ENCODE data around the gene TEAD2. TPM values are rescaled to one million over a fixed set of nuclear protein-coding genes. Genes with fewer than 3 reads are reported as not detected.
A peak's percentile ranks its signal among the peaks of the same experiment; 100 is the strongest.

Gene TEAD2
- total and polyA plus RNA-seq, 2 donors (not counting 1 experiment from before 2014, with no cell fraction given): 5.8 to 12.0 TPM

DNA sequence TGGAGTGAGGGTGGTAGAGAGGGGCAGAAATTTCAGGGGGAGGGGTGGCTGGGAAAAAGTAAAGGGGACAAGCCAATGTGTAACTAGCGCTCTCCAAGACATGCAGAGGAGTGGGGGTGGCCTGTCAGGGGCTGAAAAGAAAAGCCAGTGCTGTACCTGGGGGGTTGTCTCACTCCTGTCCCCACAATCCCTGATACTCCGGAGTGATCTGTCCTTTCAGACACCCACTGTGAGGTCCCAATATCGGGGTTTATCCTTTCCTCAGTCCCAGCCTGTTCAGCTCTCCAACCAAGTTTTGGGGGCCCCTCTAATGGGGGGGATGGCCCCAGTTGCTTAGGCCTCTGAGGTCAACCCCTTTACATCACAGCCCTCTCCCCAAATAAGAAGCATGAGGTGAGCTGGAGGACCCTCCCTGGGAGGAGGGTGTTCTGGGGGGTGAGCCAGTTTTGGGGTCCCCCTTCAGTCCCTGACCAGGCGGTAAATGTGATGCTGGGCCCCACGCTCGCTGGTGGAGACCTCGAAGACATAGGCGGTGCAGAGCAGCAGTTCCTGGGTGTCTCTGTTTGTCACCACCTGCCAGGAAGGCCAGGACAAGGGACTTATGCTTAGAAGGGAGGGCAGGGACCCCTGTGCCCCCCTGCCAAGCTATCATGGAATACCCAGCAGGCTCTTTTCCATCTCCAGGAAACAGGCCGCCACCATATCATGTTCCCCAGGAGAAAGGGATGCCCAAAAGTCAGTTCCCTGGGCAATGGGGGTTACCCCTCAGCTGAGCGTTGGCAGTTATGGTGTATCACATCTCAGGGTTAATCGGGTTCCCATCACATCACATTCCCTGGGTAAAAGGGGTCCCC, 21.1 kb downstream of the TEAD2 start:
- TF ChIP-seq EZH2 (IDR thresholded peaks at IDR 0.05; ENCODE audit: borderline replicate concordance, insufficient read depth, low read depth, low read length, poor library complexity, severe bottlenecking): no peak
- TF ChIP-seq, protein P1, sequence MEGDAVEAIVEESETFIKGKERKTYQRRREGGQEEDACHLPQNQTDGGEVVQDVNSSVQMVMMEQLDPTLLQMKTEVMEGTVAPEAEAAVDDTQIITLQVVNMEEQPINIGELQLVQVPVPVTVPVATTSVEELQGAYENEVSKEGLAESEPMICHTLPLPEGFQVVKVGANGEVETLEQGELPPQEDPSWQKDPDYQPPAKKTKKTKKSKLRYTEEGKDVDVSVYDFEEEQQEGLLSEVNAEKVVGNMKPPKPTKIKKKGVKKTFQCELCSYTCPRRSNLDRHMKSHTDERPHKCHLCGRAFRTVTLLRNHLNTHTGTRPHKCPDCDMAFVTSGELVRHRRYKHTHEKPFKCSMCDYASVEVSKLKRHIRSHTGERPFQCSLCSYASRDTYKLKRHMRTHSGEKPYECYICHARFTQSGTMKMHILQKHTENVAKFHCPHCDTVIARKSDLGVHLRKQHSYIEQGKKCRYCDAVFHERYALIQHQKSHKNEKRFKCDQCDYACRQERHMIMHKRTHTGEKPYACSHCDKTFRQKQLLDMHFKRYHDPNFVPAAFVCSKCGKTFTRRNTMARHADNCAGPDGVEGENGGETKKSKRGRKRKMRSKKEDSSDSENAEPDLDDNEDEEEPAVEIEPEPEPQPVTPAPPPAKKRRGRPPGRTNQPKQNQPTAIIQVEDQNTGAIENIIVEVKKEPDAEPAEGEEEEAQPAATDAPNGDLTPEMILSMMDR (IDR thresholded peaks at IDR 0.05): no peak
- peak overlapping the region; percentile 32 for H3K9ac ChIP-seq (ENCODE audit: low read length)
- intact Hi-C loops (cut with micrococcal nuclease): loop anchor here (1.0 to 2.0 kb wide), 8 partner anchors 10 to 128 kb away; partner anchors contain the start of gene DKKL1
- peak overlapping the region; percentile 80 for H3K4me3 Mint-ChIP-seq
- peaks cover 0 to 28% (median 15%) of the 10 kb centered on the region in 3 donors for H3K9me3 ChIP-seq (ENCODE audit: control extremely low read depth in 1 of 3, control insufficient read depth in 2 of 3, insufficient read depth in 1 of 3, low read length in 2 of 3)
- peak overlapping the region in 2 of 5 experiments; percentile 15 to 18 for H3K4me3 ChIP-seq (ENCODE audit: control extremely low read depth in 1 of 5, extremely low read depth in 1 of 5, insufficient read depth in 1 of 5, low read depth in 2 of 5, low read length in 4 of 5)
- H2AFZ ChIP-seq (ENCODE audit: insufficient read depth, low read depth, low read length, poor library complexity, severe bottlenecking): no peak overlapping the region
- H3K4me2 ChIP-seq (replicated peaks; ENCODE audit: low read depth, low read length, poor library complexity, severe bottlenecking): peak overlapping the region; percentile 100
- peaks cover 52 to 77% of the 10 kb centered on the region in 2 donors for H3K4me1 ChIP-seq (ENCODE audit: control insufficient read depth in 2 of 2, insufficient read depth in 2 of 2, low read length in 2 of 2)
- peaks cover 40% of the 10 kb centered on the region for H4K20me1 ChIP-seq (ENCODE audit: control insufficient read depth, insufficient read depth, low read length, poor library complexity, severe bottlenecking)
- 89% methylated on average over 6 of the region's 11 CpGs for WGBS (ENCODE audit: insufficient coverage)
- H3K27me3 Mint-ChIP-seq: no peaks in the 10 kb centered on the region
- peaks cover 73% of the 10 kb centered on the region for H3K4me1 Mint-ChIP-seq
- H3K27ac Mint-ChIP-seq: peak overlapping the region; percentile 95
- no peaks in the 10 kb centered on the region for H3K27me3 ChIP-seq (replicated peaks in 1 of 4; ENCODE audit: control extremely low read depth in 1 of 4, control insufficient read depth in 3 of 4, insufficient read depth in 4 of 4, low read length in 3 of 4)
- no peaks in the 10 kb centered on the region for H3K9me3 Mint-ChIP-seq (ENCODE audit: insufficient read depth)
- ChIA-PET POLR2A (interaction anchor here (0.6 to 5.6 kb wide), 23 partner anchors 8 to 137 kb away, joined by 3 to 72 read pairs (median 11); partner anchors contain the start of genes ALDH16A1, KASH5 and TEAD2), CTCF (interaction anchor here (0.5 to 2.6 kb wide), 17 partner anchors 9 to 190 kb away, joined by 3 to 25 read pairs (median 5); partner anchors contain the start of genes PIH1D1 and SLC6A16)
- H3K79me2 ChIP-seq (ENCODE audit: control insufficient read depth, insufficient read depth, low read length): peaks cover 33% of the 10 kb centered on the region
- DNase-seq (no peak), ATAC-seq (ENCODE audit: low read depth) (peak; percentile 0)
- peaks cover 0 to 63% of the 10 kb centered on the region in 2 experiments for H3K36me3 ChIP-seq (replicated peaks in 1 of 2; ENCODE audit: control extremely low read depth in 1 of 2, control insufficient read depth in 1 of 2, extremely low read depth in 1 of 2, insufficient read depth in 2 of 2, low read length in 1 of 2)
- H3K27ac ChIP-seq (ENCODE audit: low read length in 2 of 2): peak overlapping the region; percentile 89 to 93

All from B cell (primary cell).